MG63 (cell line): ENCODE results near the gene USF3. TPM values are rescaled to one million over a fixed set of nuclear protein-coding genes. Genes with fewer than 3 reads are reported as not detected.

ENCODE experiments used
- DNase-seq: peaks from one replicate; pipeline ENCODE4 v3.0.0-alpha.2; 2020
- H3K27me3 ChIP-seq: fragments of 250-450 bp; sonication (Bioruptor Pico); 2 replicates; pipeline ENCODE4 v1.5.1; 2020; ENCODE audit warnings: mild to moderate bottlenecking, moderate library complexity
- H3K36me3 ChIP-seq: fragments of 250-450 bp; sonication (Bioruptor Pico); 2 replicates; pipeline ENCODE4 v1.5.1; 2020; ENCODE audit warnings: mild to moderate bottlenecking, moderate library complexity
- H3K4me3 ChIP-seq: fragments of 250-450 bp; sonication (Bioruptor Pico); 2 replicates; pipeline ENCODE4 v1.5.1; 2020; ENCODE audit warnings: mild to moderate bottlenecking, moderate library complexity
- H3K9me3 ChIP-seq: fragments of 250-450 bp; sonication (Bioruptor Pico); 2 replicates; pipeline ENCODE4 v1.5.1; 2020; ENCODE audit warnings: mild to moderate bottlenecking, moderate library complexity
- total RNA-seq: library from RNA; depleted of rRNA; stranded (reverse); fragments of >200 nt; shearing (Covaris generic); gene quantifications from 2 replicates; pipeline ENCODE4 v1.2.3, GENCODE V29; 2014; ENCODE audit warnings: low replicate concordance

USF3 gene
- total RNA-seq, 1 experiment from 2014 or later: 3.3 TPM

- H3K36me3 ChIP-seq: peaks cover 72% of the 10 kb centered on the region
- no peak for DNase-seq
- no peaks in the 10 kb centered on the region for H3K9me3 ChIP-seq
- H3K4me3 ChIP-seq: no peak overlapping the region
- H3K27me3 ChIP-seq: no peaks in the 10 kb centered on the region
These were observed 20.9 kb upstream of the USF3 start for GRCh38 chr3:113717308-113717707.

DNA sequence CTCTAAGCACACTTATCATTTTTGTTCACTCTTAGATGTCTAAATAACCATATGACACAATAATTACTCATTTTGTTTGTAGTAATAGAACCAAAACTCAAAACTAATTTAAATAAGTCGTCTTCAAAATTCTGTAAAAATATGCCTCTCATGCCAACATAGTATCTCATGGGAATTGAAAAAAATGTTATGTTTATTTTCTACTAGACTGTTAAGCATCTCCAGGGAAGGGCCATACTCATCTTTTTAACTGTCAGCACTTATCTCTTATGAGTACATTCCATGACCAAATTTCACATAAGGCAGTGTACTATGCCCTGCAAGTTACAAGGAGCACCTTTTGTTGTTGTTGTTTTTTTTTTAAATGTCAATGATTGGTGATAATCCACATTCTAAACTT, 18.3 kb upstream of the USF3 start:
- Histone ChIP-seq H3K27me3 (no peaks in the 10 kb centered on the region), H3K36me3 (peaks cover 46% of the 10 kb centered on the region), H3K4me3 (no peak overlapping the region), H3K9me3 (no peaks in the 10 kb centered on the region)
- DNase-seq: no peak

- Histone ChIP-seq H3K4me3 (no peak overlapping the region), H3K36me3 (peaks cover 22% of the 10 kb centered on the region), H3K27me3 (no peaks in the 10 kb centered on the region), H3K9me3 (no peaks in the 10 kb centered on the region)
- no peak for DNase-seq
These were observed 15.7 kb upstream of the USF3 start for GRCh38 chr3:113712129-113712528.

GRCh38 chr3:113707835-113708234, 11.4 kb upstream of the USF3 start:
- no peaks in the 10 kb centered on the region for H3K36me3 ChIP-seq
- peaks cover 2% of the 10 kb centered on the region; the same call in 1 of the 2 replicates for H3K27me3 ChIP-seq
- no peaks in the 10 kb centered on the region for H3K9me3 ChIP-seq
- no peak for DNase-seq
- H3K4me3 ChIP-seq: no peak overlapping the region

- Histone ChIP-seq H3K9me3 (no peaks in the 10 kb centered on the region), H3K27me3 (no peaks in the 10 kb centered on the region), H3K36me3 (no peaks in the 10 kb centered on the region), H3K4me3 (peak overlapping the region; percentile 23)
- peak; percentile 52 for DNase-seq
These were observed 2.5 kb upstream of the USF3 start for GRCh38 chr3:113698956-113699355.

GRCh38 chr3:113698213-113698742, 1.8 kb upstream of the USF3 start:
- Histone ChIP-seq H3K27me3 (no peaks in the 10 kb centered on the region), H3K4me3 (peak overlapping the region; percentile 68), H3K36me3 (no peaks in the 10 kb centered on the region), H3K9me3 (no peaks in the 10 kb centered on the region)
- no peak for DNase-seq

GRCh38 chr3:113697500-113698090, 1.2 kb upstream of the USF3 start:
- Histone ChIP-seq H3K9me3 (no peaks in the 10 kb centered on the region), H3K36me3 (no peaks in the 10 kb centered on the region), H3K27me3 (no peaks in the 10 kb centered on the region), H3K4me3 (peak overlapping the region; percentile 68)
- no peak for DNase-seq

GRCh38 chr3:113696658-113697499, 437 bp upstream of the USF3 start:
- Histone ChIP-seq H3K4me3 (peak overlapping the region; percentile 68), H3K9me3 (no peaks in the 10 kb centered on the region), H3K27me3 (no peaks in the 10 kb centered on the region), H3K36me3 (no peaks in the 10 kb centered on the region)
- DNase-seq: peak; percentile 100

- H3K9me3 ChIP-seq: no peaks in the 10 kb centered on the region
- H3K4me3 ChIP-seq: peak overlapping the region; percentile 68
- no peaks in the 10 kb centered on the region for H3K27me3 ChIP-seq
- H3K36me3 ChIP-seq: no peaks in the 10 kb centered on the region
- no peak for DNase-seq
These were observed 1.0 kb downstream of the USF3 start for GRCh38 chr3:113695431-113695785.

DNA sequence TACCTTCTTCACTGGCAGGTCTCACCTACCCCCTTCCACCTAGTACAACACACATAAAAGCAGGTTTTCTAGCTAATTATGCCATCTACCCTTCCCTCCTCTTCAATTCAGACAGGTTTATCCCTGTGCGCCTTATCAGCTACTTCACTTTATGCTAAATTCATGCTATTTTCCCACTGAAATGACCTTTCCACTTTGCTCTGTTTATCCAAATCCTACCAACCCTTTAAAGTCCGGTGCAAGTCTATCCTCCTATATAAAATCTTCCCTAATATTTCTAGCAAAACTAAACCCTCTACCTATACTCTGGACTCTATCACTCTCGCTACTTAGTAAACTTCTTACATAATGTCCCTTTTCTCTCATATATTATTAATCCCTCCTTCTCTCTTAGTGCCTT, 6.0 kb downstream of the USF3 start:
- Histone ChIP-seq H3K9me3 (peaks cover under 1% of the 10 kb centered on the region), H3K27me3 (no peaks in the 10 kb centered on the region), H3K36me3 (peaks cover 16% of the 10 kb centered on the region), H3K4me3 (no peak overlapping the region)
- DNase-seq: no peak

- no peak for DNase-seq
- Histone ChIP-seq H3K27me3 (no peaks in the 10 kb centered on the region), H3K36me3 (peaks cover 29% of the 10 kb centered on the region), H3K9me3 (peaks cover 15% of the 10 kb centered on the region), H3K4me3 (no peak overlapping the region)
These were observed 10.3 kb downstream of the USF3 start for GRCh38 chr3:113685956-113686721.

DNA sequence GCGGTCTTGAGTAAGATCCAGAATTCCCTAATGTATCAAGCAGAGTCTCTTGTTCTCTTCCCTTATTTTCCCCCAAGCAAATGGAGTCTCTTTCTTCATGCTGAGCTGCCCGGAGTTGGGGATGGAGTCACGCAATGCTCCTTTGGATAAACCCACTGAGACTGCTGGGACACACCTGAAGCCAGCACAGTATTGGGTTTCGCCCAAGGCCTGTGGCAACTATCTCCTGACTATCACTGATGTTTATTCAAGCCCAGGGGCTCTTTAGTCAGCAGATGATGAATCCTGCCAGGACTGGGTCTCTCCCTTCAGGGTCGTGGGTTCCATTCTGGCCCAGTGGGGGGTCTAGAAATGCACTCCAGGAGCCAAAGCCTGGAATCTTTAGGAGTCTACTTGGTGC, 11.3 kb downstream of the USF3 start:
- Histone ChIP-seq H3K9me3 (peaks cover 15% of the 10 kb centered on the region), H3K4me3 (no peak overlapping the region), H3K36me3 (peaks cover 29% of the 10 kb centered on the region), H3K27me3 (no peaks in the 10 kb centered on the region)
- no peak for DNase-seq

GRCh38 chr3:113684271-113684819, 12.1 kb downstream of the USF3 start:
- H3K4me3 ChIP-seq: no peak overlapping the region
- peaks cover 15% of the 10 kb centered on the region for H3K9me3 ChIP-seq
- DNase-seq: no peak
- H3K27me3 ChIP-seq: no peaks in the 10 kb centered on the region
- H3K36me3 ChIP-seq: peaks cover 25% of the 10 kb centered on the region

- Histone ChIP-seq H3K27me3 (no peaks in the 10 kb centered on the region), H3K9me3 (no peaks in the 10 kb centered on the region; the same call in 1 of the 2 replicates), H3K36me3 (peaks cover 12% of the 10 kb centered on the region), H3K4me3 (no peak overlapping the region)
- DNase-seq: no peak
These were observed 17.7 kb downstream of the USF3 start for GRCh38 chr3:113678773-113679172.

GRCh38 chr3:113677737-113678136, 18.7 kb downstream of the USF3 start:
- Histone ChIP-seq H3K36me3 (peaks cover 16% of the 10 kb centered on the region), H3K27me3 (no peaks in the 10 kb centered on the region), H3K9me3 (no peaks in the 10 kb centered on the region), H3K4me3 (no peak overlapping the region)
- no peak for DNase-seq

DNA sequence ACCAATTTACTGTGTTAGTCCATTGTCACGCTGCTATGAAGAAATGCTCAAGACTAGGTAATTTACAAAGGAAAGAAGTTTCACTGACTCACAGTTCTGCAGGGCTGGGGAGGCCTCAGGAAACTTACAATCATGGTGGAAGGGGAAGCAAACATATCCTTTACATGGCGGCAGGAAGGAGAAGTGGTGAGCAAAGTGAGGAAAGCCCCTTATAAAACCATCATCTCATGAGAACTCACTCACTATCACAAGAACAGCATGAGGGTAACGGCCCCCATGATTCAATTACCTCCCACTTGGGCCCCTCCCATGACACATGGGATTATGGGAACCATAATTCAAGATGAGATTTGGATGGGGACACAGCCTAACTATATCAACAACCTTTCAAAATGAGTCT, 20.2 kb downstream of the USF3 start:
- no peak for DNase-seq
- H3K27me3 ChIP-seq: no peaks in the 10 kb centered on the region
- no peaks in the 10 kb centered on the region for H3K9me3 ChIP-seq
- H3K4me3 ChIP-seq: no peak overlapping the region
- H3K36me3 ChIP-seq: peaks cover 16% of the 10 kb centered on the region

DNA sequence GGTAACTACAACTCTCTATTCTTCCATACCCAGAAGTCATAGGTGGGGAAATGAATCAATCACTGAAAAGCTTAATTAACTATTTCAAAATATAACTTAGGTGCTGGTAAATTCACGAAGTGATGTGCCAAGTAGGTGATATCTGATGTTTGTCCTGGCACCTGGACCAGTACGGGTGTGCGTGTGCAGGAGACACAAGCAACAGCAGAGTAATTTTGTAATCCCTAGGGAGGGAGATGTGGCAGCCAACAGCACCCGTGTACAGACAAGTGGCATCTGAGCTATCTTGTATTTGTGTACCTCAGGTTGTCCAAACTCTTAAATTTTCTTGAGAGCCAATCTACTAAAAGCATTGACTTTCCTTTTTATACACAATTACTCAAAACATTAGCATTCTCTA, 22.8 kb downstream of the USF3 start:
- Histone ChIP-seq H3K4me3 (no peak overlapping the region), H3K9me3 (no peaks in the 10 kb centered on the region), H3K36me3 (peaks cover 16% of the 10 kb centered on the region), H3K27me3 (no peaks in the 10 kb centered on the region)
- DNase-seq: no peak
